ENCODE results near the gene BCL2L14.

The BCL2L14 gene

DNA sequence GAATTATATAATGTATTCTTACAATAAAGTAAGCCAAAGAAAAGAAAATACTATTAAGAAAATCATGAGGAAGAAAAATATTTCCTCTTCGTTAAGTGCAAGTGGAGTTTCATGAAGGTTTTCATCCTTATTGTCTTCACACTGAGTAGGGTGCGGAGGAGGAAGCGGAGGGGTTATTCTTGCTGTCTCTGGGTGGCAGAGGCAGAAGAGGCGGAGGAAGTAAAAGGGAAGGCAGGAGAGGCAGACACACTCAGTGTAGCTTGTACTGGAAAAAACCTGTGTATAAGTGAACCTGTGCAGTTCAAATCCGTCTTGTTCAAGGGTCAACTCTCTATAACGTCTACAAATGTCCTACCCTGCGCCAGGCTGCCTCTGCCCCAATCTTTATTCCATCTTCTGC is 22.0 kb upstream of the BCL2L14 start:
- no peak overlapping the region for H3K4me3 ChIP-seq (ENCODE audit: low read depth, low read length)
- no peak for DNase-seq (ENCODE audit: low read depth)

DNA sequence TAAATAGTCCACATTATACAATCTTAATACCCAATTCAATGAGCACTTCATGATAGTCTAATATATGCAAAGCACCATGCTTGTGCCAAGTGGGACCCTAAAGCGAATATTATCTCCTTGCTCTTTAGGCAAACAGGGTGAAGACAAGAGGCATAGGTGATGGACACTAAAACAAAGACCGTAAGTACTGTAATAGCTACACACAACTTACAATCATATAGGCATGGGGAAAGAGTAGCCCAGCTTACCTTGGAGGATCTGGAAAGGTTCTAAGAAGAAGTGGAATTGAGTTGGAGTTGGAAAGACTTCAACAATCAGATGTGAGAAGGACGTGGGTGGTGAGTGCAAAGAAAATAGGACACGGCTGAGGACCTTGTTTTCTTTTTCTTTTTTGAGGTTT is 19.1 kb upstream of the BCL2L14 start:
- DNase-seq (ENCODE audit: low read depth): no peak

DNA sequence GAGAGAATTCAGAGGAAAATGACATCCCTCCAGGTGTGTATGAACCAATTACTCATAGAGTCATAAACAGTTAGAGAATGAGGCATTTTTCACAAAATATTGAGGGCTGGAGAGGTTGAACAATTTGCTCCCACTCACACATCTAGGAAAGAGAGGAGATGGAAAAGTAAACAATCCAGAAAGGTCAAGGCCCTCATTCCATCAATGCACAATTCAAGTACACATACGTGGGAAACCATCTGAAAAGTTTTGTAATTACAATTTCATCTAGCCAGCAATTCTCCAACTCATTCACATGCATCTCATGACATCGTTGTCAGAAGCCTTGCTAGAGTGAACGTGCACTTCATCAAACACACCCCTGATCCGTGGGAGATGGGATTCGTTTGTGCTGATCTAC is 15.7 kb upstream of the BCL2L14 start:
- H3K4me3 ChIP-seq (ENCODE audit: low read depth, low read length): no peak overlapping the region
- no peak for DNase-seq (ENCODE audit: low read depth)

More for the DNA sequence above, 19.1 kb upstream of the BCL2L14 start:
- H3K4me3 ChIP-seq (ENCODE audit: low read depth, low read length): no peak overlapping the region

DNA sequence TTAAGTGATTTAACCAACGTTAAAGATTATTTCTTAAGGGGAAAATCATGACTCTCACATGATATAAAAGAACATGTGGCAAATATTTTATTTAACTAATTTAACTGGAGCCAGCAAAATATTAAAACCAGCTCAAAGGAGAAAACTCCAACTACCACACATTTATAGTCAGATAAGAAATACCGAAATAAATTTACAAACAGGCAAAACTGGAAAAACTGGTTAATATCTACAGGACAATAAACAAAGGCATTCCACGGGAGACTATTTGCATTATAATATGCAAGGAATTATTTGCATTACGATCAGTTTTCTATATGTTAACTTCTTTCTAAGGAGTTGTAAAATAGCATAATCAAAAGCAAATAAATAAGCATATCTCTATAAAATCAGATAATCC is 13.8 kb upstream of the BCL2L14 start:
- H3K4me3 ChIP-seq (ENCODE audit: low read depth, low read length): no peak overlapping the region
- DNase-seq (ENCODE audit: low read depth): no peak

DNA sequence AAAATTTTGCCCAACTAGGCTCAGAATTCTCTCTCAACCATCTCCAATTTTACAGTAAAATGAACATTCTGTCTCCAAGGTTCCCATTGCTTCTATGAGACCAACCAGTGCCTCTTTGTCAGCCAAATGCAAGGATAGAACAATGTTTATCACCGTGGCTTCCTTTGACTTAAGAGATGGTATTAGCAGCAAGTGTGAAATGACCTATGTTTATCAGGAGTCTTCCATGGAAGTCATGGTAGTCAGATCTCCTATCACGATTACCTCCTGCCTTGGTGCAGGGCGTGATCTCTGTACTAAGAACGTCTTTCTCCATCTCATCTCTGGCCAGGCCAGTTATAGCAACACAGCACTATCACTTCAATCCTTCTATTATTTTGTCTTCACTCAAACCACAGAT is 6.1 kb upstream of the BCL2L14 start:
- no peak for DNase-seq (ENCODE audit: low read depth)
- no peak overlapping the region for H3K4me3 ChIP-seq (ENCODE audit: low read depth, low read length)

DNA sequence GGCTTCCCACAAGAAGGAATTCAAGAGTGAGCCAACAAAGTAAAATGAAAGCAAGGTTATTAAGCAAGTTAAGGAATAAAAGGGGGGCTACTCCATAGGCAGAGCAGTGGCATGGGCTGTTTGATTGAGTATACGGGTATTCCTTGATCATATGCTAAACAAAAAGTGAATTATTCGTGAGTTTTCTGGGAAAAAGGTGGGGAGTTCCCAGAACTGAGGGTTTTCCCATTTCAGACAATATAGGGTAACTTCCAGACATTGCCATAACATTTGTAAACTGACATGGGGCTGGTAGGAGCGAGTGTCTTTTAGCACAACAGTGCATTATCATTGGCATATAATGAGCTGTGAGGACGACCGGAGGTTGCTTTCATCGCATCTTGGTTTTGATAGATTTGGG is 2.0 kb upstream of the BCL2L14 start:
- H3K4me3 ChIP-seq (ENCODE audit: low read depth, low read length): no peak overlapping the region
- DNase-seq (ENCODE audit: low read depth): no peak

DNA sequence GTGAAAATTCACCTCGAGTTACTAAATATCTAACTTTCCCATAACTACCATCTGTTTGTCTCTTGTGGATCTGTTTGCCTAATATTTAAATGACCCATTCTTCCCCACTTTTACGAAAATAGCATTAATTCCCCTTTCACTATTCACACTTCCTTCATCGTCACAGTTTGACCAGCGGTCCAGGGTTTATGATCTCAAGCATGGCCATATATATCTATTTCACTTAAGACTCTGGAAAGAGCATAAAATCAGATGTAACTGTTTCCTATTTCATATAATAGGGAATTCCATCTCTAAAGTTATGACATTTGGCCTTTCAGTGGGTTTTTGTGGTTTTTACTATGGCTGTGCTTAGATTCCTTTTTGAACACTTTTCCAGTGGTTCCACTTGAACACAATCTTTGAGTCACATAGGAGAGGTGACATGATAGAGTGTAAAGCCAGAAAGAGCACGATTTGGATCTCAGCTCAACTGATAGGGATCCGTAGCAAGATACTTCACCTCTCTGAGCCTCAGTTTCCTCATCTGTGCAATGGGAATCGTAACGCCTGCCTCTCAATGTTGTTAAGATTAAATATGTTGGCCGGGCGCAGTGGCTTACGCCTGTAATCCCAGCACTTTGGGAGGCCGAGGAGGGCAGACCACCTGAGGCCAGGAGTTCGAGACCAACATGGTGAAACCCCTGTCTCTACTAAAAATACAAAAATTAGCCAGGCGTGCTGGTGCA is 754 bp upstream of the BCL2L14 start:
- no peak overlapping the region for H3K4me3 ChIP-seq (ENCODE audit: low read depth, low read length)
- no peak for DNase-seq (ENCODE audit: low read depth)

DNA sequence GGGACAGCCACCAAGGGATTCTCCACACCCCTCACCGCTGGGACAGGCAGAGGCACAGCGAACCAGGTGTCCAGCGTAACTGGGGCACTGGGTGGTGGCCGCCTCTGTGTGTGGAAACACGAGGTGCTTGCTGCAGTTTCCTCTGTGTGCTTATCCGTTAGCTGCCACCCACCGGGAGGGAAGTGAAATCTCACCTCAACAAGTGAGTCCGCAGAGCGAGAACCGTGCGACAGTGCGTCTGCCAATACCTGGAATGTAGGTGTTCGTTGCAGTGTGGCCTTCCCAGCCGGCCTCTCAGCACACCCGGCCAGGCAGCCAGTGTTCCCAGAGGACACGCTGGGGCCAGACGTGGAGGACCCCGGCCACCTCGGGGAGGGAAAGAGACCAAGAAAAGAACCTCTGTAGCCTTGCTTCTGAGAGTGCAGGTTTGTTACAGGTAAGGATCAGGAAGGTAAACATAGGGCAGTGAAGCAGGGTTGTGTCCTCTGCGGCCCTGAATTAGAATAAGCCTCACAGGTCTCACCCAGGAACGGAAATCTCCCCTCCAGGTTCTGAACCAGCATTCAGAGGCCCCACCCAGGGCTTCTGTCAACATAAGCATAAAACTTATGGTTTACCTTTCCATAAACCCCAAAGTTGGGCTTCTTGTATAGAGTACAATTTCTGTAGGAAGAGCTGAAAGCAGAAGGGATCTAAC is 1.5 kb downstream of the BCL2L14 start:
- DNase-seq (ENCODE audit: low read depth): no peak

DNA sequence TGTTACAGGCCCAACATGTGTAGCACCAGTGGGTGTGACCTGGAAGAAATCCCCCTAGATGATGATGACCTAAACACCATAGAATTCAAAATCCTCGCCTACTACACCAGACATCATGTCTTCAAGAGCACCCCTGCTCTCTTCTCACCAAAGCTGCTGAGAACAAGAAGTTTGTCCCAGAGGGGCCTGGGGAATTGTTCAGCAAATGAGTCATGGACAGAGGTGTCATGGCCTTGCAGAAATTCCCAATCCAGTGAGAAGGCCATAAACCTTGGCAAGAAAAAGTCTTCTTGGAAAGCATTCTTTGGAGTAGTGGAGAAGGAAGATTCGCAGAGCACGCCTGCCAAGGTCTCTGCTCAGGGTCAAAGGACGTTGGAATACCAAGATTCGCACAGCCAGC is 8.6 kb downstream of the BCL2L14 start:
- DNase-seq (ENCODE audit: low read depth): peak; percentile 21
- no peak overlapping the region for H3K4me3 ChIP-seq (ENCODE audit: low read depth, low read length)

More for the DNA sequence above, 1.5 kb downstream of the BCL2L14 start:
- H3K4me3 ChIP-seq (ENCODE audit: low read depth, low read length): no peak overlapping the region

DNA sequence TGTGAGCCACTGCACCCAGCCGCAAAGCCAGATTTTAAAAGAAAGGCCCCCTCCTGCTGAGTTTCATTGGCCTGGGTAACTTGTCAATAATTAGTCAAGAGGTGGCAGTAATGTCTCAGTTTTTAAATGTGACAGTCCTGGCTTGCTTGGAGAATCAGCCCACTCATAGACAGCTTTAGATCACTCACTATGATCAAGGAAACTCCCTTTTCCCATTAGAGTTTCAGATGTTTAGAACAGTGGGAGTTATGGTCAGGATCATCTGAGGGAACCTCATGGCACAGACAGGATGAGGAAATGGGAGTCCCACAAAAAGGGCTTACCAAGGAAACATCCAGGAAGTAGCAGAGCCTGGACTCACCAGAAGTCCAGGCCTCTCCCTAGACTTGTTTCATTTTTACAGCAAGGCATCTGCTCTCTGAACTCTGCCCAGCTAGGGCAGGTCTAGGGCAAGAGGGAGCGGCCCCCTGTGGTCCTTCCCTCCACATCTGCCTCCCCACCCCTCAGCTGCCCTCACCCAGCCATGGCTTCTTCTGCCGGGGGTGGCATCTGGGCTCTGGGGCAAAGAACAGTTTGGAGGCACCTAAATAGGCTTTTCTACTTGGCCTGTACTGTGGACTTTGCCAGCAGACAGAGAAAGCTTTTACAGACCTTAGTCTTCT is 11.2 kb downstream of the BCL2L14 start:
- no peak for DNase-seq (ENCODE audit: low read depth)
- H3K4me3 ChIP-seq (ENCODE audit: low read depth, low read length): no peak overlapping the region

DNA sequence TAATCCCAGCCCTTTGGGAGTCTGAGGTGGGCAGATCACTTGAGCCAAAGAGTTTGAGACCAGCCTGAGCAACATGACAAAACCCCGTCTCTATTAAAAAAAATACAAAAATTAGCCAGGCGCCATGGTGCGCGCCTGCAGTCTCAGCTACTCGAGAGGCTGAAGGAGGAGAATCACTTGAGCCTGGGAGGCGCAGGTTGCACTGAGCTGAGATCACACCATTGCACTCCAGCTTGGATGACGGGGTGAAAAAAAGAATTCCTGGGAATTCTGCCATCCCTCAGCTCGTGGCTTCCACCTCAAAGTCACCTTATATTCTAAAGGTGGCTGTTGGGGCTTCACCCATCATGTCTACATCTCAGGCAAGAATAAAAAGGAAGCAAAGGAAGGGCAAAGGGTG is 12.9 kb downstream of the BCL2L14 start:
- DNase-seq (ENCODE audit: low read depth): no peak
- H3K4me3 ChIP-seq (ENCODE audit: low read depth, low read length): no peak overlapping the region

DNA sequence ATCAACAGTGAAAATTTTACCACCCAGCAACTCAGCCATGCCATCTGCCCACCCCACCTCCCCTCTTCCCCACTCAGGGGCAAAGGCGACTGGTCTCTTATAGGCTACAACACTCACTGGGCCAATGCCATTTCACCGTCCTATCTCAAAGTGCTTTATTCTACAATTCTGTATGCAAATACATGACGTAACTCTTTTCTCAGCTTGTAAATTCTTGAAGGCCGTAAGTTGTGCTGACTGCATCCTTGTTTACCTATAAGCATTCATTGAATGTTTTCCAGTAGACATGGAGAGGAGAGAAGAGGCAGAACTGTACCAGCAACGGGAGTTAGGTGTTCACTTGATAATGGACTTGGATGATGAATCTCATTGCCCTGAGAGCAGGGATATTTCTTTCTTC is 15.6 kb downstream of the BCL2L14 start:
- H3K4me3 ChIP-seq (ENCODE audit: low read depth, low read length): no peak overlapping the region
- no peak for DNase-seq (ENCODE audit: low read depth)

DNA sequence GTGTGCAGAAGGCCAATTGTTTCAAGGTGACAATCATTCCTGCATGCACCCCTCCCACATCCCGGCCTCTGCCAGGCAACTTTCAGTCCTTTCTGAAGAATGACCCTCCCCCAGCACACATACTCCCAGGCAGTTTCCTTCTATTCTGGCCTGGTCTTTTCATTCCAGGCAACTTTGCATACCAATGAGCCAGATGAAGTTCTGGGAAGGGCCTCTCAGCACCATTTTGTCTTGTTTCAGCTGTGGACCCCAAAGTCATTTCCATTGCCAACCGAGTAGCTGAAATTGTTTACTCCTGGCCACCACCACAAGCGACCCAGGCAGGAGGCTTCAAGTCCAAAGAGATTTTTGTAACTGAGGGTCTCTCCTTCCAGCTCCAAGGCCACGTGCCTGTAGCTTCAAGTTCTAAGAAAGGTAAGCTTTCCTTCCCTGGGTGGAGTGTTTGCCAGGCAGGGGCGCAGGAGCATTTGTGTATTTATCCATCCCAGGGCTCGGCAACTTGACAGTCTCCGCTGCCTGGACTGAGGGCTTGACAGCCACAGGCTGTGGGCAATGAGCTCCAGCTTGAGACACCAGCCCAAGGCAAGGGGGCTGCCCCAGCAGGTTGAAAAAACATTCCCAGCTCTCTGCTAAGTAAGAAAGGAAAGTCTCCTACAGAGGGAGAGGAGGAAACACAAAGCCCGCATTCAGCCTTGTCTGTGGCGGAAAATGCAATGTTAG is 16.4 kb downstream of the BCL2L14 start:
- DNase-seq (ENCODE audit: low read depth): no peak
- no peak overlapping the region for H3K4me3 ChIP-seq (ENCODE audit: low read depth, low read length)

DNA sequence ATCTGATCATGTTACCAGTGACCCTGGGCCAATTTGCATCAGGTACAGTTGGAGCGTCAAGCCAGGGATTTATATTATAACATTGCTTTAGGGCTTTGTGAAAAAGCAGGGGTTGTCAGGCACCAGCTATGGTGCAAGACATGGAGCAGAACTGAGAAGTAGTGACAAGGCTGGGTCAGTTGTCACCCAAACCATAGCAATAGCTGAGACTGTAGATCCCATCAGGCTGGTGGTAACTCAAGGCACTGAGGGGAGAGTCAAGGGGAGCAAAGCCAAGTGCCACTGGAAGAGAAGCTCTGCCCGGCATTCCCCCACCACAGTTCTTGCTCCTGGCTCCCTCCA is 16.9 kb downstream of the BCL2L14 start:
- DNase-seq (ENCODE audit: low read depth): no peak
- H3K4me3 ChIP-seq (ENCODE audit: low read depth, low read length): no peak overlapping the region

DNA sequence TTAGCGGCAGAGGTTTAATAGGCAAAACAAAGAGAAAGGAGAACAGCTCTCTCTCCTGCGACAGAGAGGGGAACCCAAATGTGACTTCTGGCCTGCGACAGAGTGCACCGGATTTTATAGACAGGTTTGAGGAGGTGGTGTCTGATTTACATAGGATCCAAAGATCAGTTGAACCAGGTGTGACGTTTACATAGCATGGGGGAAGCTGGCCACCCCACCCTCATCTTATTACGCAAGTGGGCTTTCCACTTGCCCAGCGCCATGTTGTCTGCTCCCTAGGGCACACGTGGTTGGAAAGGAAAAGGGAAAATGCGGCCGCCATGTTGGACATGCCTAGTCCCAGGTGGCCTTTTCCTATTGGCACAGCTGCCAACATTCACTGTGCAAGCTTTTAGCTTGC is 17.4 kb downstream of the BCL2L14 start:
- no peak for DNase-seq (ENCODE audit: low read depth)
- H3K4me3 ChIP-seq (ENCODE audit: low read depth, low read length): no peak overlapping the region

DNA sequence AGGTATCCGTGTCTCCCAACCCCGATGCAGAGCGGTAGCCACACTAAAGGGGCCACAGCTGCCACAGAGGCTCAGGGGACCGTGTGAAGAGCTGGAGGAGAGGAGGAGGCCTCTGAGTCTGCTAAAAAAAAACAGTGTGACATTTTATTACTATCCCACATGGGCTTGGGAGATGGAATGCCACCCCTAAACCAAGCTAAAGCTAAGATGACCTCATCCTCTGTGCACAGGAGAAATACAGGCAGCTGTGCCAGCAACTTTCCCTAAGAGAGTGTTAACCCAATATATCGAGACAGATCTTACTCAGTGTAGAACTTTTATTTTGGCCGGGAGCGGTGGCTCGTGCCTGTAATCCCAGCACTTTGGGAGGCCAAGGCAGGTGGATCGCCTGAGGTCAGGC is 18.0 kb downstream of the BCL2L14 start:
- DNase-seq (ENCODE audit: low read depth): no peak
- H3K4me3 ChIP-seq (ENCODE audit: low read depth, low read length): no peak overlapping the region

DNA sequence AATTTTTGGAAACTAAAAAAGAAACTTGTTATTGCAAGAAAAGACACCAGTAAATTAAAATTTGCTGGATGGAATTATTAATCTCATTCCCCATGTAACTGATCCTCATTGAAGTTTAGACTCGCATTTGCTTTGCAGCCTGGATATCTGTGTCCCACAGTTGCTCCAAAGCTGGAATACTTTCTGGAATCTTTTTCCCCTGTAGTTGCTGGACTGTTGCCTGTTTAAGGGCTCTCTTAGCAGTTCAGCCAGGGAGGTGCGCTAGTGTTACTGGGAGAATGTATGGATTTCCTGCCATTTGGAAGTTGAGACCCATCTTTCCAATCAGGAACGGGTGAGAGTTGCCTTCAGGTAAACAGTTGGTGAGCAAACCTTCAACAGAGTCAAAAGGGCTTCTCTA is 20.3 kb downstream of the BCL2L14 start:
- no peak overlapping the region for H3K4me3 ChIP-seq (ENCODE audit: low read depth, low read length)
- DNase-seq (ENCODE audit: low read depth): no peak

DNA sequence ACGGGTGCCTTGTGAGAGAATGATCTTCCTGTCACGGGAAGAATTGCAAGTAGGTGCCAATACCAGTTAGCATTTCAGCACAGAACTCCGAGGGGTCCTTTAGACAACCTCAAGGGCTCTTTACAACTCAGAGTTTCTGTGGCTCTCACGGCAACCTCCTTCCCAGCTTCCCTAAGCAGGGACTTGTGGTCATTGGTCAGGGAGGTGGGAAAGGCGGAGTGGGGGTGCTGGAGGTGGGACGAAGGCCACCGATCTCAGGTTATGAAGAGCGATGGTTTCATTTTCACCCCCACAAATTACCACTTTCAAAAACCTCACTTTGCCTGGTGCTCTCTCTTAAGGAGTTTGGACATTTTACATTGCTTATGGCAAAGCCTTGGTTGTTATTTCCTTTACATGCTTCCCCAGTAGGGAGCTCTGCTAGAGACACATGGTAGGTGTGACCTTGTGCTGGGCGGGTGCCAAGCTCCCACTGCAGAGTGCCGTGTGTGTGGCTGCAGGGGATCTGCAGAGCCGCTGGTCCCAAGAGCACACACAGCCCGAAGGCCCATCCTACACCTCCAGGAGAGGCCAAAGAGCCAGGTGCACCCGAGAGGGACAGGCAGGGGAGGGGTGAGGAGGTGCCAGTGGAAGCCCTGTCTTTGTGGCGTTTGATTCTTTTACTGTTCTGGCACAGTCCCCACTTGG is 21.4 kb downstream of the BCL2L14 start:
- no peak for DNase-seq (ENCODE audit: low read depth)
- H3K4me3 ChIP-seq (ENCODE audit: low read depth, low read length): no peak overlapping the region

DNA sequence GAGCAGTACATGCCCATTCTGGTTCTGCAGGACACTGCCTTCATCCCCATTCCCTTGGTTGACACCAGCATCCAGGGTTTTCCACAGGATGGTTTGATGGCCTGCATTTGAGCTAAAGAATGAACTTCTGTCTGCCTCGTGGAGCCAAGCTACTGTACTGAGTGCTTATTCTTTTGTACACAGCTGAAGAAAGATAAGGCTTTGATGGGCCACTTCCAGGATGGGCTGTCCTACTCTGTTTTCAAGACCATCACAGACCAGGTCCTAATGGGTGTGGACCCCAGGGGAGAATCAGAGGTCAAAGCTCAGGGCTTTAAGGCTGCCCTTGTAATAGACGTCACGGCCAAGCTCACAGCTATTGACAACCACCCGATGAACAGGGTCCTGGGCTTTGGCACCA is 23.7 kb downstream of the BCL2L14 start:
- no peak overlapping the region for H3K4me3 ChIP-seq (ENCODE audit: low read depth, low read length)
- DNase-seq (ENCODE audit: low read depth): no peak

DNA sequence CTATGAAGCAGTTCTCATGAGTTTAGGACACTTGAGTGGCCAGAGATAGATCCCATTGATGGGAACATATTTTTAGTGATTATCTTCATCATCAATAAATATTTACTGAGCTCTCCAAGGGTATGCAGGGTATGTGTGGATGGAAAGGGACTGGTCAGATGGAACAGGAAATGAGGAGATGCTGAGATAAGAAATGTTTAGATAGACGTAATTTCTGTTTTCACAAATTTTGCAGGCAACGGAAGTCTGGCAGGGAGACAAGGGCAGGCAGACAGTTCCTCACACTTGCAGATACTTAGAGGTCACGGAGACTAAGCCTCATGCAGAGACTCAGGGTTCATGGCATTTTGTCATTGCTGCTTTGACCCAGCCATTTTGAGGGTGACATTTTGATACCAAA is 24.3 kb downstream of the BCL2L14 start:
- no peak overlapping the region for H3K4me3 ChIP-seq (ENCODE audit: low read depth, low read length)
- DNase-seq (ENCODE audit: low read depth): no peak
